ENCODE results near the gene MEAF6.

GRCh38 chr1:37482796-37483744 lies 31.5 kb downstream of the MEAF6 start:
- TF ChIP-seq TAF1 (IDR thresholded peaks at IDR 0.05; ENCODE audit: borderline replicate concordance, low read depth, low read length) (no peak), POLR2A (IDR thresholded peaks at IDR 0.05; ENCODE audit: low read depth, low read length) (no peak), POLR2AphosphoS5 (IDR thresholded peaks at IDR 0.05; ENCODE audit: low read depth, low read length) (no peak)

Measured in GM12892 (cell line).